HEK293 (cell line): ENCODE results near the gene DGKZ.

ENCODE experiments used
- CTCF ChIA-PET: fragments of 350-600 bp; formaldehyde crosslinking; extraction: SDS; loops from one replicate; lab custom pipeline; 2021; ENCODE audit warnings: antibody characterized with exemption; lab: Yijun Ruan, JAX
- POLR2A ChIA-PET: fragments of 300-600 bp; formaldehyde crosslinking; extraction: SDS; loops from one replicate; lab custom pipeline; 2020; ENCODE audit warnings: antibody characterized with exemption, inconsistent platforms; lab: Yijun Ruan, JAX
- H3K27ac ChIP-seq: fragments of 200-500 bp; sonication (Bioruptor generic); 2 replicates; pipeline ENCODE4 v1.5.1; 2014; ENCODE audit warnings: low read depth, low read length, control low read depth, inconsistent platforms; ENCODE audit errors: extremely low read depth
- H3K36me3 ChIP-seq, 2 experiments: fragments of 200-500 bp in 1 of 2; sonication (Bioruptor generic) in 1 of 2; 1 replicate in 1 of 2; 2 replicates in 1 of 2; pipeline ENCODE4 v1.5.1; 2014 to 2017; ENCODE audit warnings: inconsistent platforms in 2 of 2, low read length in 2 of 2; ENCODE audit not compliant: control insufficient read depth in 2 of 2, insufficient read depth in 1 of 2
- H3K4me1 ChIP-seq: fragments of 200-500 bp; sonication (Bioruptor generic); 2 replicates; pipeline ENCODE4 v1.5.1; 2014; ENCODE audit warnings: mild to moderate bottlenecking, low read length, inconsistent platforms; ENCODE audit not compliant: control insufficient read depth, insufficient read depth
- H3K4me3 ChIP-seq: 2 replicates; pipeline ENCODE4 v1.5.1; 2011; ENCODE audit warnings: low read depth, mild to moderate bottlenecking, control low read depth, low read length, moderate library complexity
- H3K9me3 ChIP-seq: fragments of 200-500 bp; sonication (Bioruptor generic); 2 replicates; pipeline ENCODE4 v1.5.1; 2014; ENCODE audit warnings: low read depth, low read length, inconsistent platforms; ENCODE audit not compliant: control insufficient read depth, insufficient read depth
- BCL11A ChIP-seq: fragments of 450-650 bp; formaldehyde crosslinking; IDR thresholded peaks from 2 replicates; pipeline ENCODE4 v1.5.1; 2016; ENCODE audit warnings: low read depth, missing biosample characterization, missing genetic modification characterization
- GLIS1 ChIP-seq: fragments of 450-650 bp; formaldehyde crosslinking; IDR thresholded peaks from 2 replicates; pipeline ENCODE4 v1.5.1; 2016; ENCODE audit warnings: missing biosample characterization, missing genetic modification characterization
- MYNN ChIP-seq: fragments of 450-650 bp; formaldehyde crosslinking; IDR thresholded peaks from 2 replicates; pipeline ENCODE4 v1.5.1; 2016; ENCODE audit warnings: missing biosample characterization, missing genetic modification characterization, borderline replicate concordance
- SETDB1 ChIP-seq: IDR thresholded peaks from one replicate; pipeline ENCODE4 v1.6.1; 2017; ENCODE audit warnings: mild to moderate bottlenecking, low read length, moderate library complexity, mixed read lengths; ENCODE audit not compliant: insufficient read length
- ZNF175 ChIP-seq: fragments of 450-650 bp; formaldehyde crosslinking; IDR thresholded peaks from 2 replicates; pipeline ENCODE4 v1.5.1; 2016; ENCODE audit warnings: missing biosample characterization, missing genetic modification characterization
- ZNF223 ChIP-seq: fragments of 450-650 bp; formaldehyde crosslinking; IDR thresholded peaks from 2 replicates; pipeline ENCODE4 v1.5.1; 2016; ENCODE audit warnings: missing biosample characterization, missing genetic modification characterization
- ZNF335 ChIP-seq: fragments of 450-650 bp; formaldehyde crosslinking; conservative IDR thresholded peaks from 2 replicates; pipeline ENCODE4 v1.5.1; 2016; ENCODE audit warnings: missing biosample characterization, missing genetic modification characterization
- ZNF549 ChIP-seq: fragments of 450-650 bp; IDR thresholded peaks from 2 replicates; pipeline ENCODE4 v1.5.1; 2018; ENCODE audit warnings: missing biosample characterization, missing genetic modification characterization, mild to moderate bottlenecking, inconsistent platforms, moderate library complexity
- ZNF560 ChIP-seq: fragments of 450-650 bp; formaldehyde crosslinking; IDR thresholded peaks from 2 replicates; pipeline ENCODE4 v1.5.1; 2017; ENCODE audit warnings: missing biosample characterization, missing genetic modification characterization, borderline replicate concordance
- ZNF571 ChIP-seq: fragments of 450-650 bp; formaldehyde crosslinking; IDR thresholded peaks from 2 replicates; pipeline ENCODE4 v1.5.0; 2017; ENCODE audit warnings: missing biosample characterization, missing genetic modification characterization
- ZNF585B ChIP-seq: fragments of 450-650 bp; formaldehyde crosslinking; IDR thresholded peaks from 2 replicates; pipeline ENCODE4 v1.5.1; 2016; ENCODE audit warnings: missing biosample characterization, missing genetic modification characterization
- ZNF600 ChIP-seq: fragments of 450-650 bp; formaldehyde crosslinking; IDR thresholded peaks from 2 replicates; pipeline ENCODE4 v1.5.1; 2016; ENCODE audit warnings: missing biosample characterization, missing genetic modification characterization
- ZNF664 ChIP-seq: fragments of 450-650 bp; formaldehyde crosslinking; IDR thresholded peaks from 2 replicates; pipeline ENCODE4 v1.5.1; 2016; ENCODE audit warnings: missing biosample characterization, missing genetic modification characterization
- ZNF677 ChIP-seq: fragments of 450-650 bp; IDR thresholded peaks from 2 replicates; pipeline ENCODE4 v1.5.0; 2018; ENCODE audit warnings: missing biosample characterization, mild to moderate bottlenecking, missing genetic modification characterization, moderate library complexity
- ZNF747 ChIP-seq: fragments of 450-650 bp; formaldehyde crosslinking; IDR thresholded peaks from 2 replicates; pipeline ENCODE4 v1.5.1; 2016; ENCODE audit warnings: missing biosample characterization, missing genetic modification characterization
- ZNF76 ChIP-seq: fragments of 450-650 bp; formaldehyde crosslinking; IDR thresholded peaks from 2 replicates; pipeline ENCODE4; 2016; ENCODE audit warnings: low read depth, missing biosample characterization, missing genetic modification characterization, borderline replicate concordance
- TF ChIP-seq, protein P1 (sequence below): fragments of 450-650 bp; formaldehyde crosslinking; IDR thresholded peaks from 2 replicates; pipeline ENCODE4 v1.5.1; 2016; ENCODE audit warnings: missing biosample characterization, missing genetic modification characterization
- TF ChIP-seq, protein P2 (sequence below): fragments of 450-650 bp; formaldehyde crosslinking; IDR thresholded peaks from 2 replicates; pipeline ENCODE4 v1.5.1; 2016; ENCODE audit warnings: missing biosample characterization, missing genetic modification characterization

Gene DGKZ

GRCh38 chr11:46346886-46347636, at the start of gene DGKZ (continued):
- TF ChIP-seq MYNN (tag by site-specific recombination) (0 out of 2 replicates have a peak, but pooled peaks have one; percentile 17), ZNF600 (tag by site-specific recombination) (peak; percentile 56), ZNF175 (tag by site-specific recombination) (no peak), ZNF549 (tag by site-specific recombination) (no peak), SETDB1 (no peak), ZNF76 (tag by site-specific recombination) (no peak), ZNF335 (0 out of 2 replicates have a peak, but pooled peaks have one; percentile 20)
- TF ChIP-seq, protein P1, sequence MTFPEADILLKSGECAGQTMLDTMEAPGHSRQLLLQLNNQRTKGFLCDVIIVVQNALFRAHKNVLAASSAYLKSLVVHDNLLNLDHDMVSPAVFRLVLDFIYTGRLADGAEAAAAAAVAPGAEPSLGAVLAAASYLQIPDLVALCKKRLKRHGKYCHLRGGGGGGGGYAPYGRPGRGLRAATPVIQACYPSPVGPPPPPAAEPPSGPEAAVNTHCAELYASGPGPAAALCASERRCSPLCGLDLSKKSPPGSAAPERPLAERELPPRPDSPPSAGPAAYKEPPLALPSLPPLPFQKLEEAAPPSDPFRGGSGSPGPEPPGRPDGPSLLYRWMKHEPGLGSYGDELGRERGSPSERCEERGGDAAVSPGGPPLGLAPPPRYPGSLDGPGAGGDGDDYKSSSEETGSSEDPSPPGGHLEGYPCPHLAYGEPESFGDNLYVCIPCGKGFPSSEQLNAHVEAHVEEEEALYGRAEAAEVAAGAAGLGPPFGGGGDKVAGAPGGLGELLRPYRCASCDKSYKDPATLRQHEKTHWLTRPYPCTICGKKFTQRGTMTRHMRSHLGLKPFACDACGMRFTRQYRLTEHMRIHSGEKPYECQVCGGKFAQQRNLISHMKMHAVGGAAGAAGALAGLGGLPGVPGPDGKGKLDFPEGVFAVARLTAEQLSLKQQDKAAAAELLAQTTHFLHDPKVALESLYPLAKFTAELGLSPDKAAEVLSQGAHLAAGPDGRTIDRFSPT (tag by site-specific recombination), result no peak

DNA sequence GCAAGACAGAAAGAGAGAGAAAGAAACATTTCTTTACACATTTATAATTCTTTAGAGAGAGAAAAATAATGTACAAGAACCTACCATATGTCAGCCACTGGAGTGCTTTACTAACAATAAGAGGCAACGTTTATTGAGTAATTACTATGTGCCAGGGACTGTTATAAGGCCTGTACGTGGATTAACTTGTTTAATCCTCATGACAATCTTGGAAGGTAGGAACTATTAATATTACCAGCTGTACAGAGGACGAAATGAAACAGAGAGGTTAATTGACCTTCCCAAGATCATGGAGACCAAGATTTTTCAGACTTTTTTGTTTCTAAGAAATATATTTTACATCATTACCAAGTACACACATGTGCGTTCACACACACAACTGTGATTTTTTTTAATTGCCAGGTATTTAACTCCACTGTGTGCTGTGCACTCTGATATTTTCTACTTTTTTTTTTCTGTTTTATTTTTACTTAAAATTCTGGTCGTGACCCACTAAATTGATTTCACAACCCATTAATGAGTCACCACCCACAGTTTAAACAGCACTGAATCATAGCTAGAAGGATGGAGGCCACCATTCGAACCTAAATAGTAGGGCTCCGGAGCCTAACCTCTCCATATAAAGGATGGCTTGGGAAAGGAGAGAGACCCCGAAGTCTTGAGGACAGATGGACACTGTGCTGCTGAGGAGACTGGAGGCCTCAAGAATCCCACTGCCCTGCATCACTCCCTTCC, 48.4 kb upstream of the DGKZ start:
- Histone ChIP-seq H3K4me3 (no peak overlapping the region), H3K27ac (no peak overlapping the region), H3K4me1 (no peaks in the 10 kb centered on the region), H3K36me3 (no peaks in the 10 kb centered on the region), H3K9me3 (no peaks in the 10 kb centered on the region)
- ChIA-PET POLR2A (interaction anchor here (1.1 kb wide), 1 partner anchor 55 kb away, joined by 4 read pairs; no protein-coding TSS in a partner anchor), CTCF (interaction anchor here (0.6 to 1.9 kb wide), 10 partner anchors 9 to 61 kb away, joined by 3 to 17 read pairs (median 4); no protein-coding TSS in a partner anchor)
- TF ChIP-seq ZNF677 (tag by site-specific recombination) (no peak), ZNF664 (tag by site-specific recombination) (peak; percentile 68; the same call in 1 of the 2 replicates)

DNA sequence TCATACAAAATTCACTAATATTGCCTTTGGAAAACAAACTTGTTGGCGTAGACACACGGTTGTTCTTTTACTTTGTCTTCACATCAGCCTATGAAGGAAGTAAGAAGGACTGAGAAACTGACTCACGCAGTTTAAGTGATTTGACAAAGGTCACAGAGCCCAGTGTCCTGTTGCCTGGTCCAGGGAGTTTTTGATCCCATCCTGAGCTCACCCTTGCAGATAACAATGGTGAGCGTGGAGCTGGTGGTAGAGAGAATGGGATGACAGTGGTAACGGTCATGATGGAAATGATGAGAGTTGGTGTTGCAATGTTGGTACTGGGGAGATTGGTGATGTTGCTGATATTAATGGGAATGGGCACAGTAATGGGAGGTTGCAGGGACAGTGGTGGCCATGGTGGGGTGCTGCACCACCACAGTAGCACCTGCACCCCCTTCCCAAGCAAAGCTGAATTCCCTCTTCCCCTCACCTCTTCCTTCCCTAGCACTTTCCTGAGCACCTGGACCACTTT, 47.8 kb upstream of the DGKZ start:
- Histone ChIP-seq H3K4me1 (no peaks in the 10 kb centered on the region), H3K9me3 (no peaks in the 10 kb centered on the region), H3K27ac (no peak overlapping the region), H3K36me3 (no peaks in the 10 kb centered on the region), H3K4me3 (no peak overlapping the region)
- CTCF ChIA-PET, result interaction anchor here (0.6 to 1.9 kb wide), 15 partner anchors 9 to 436 kb away, joined by 3 to 17 read pairs (median 4); no protein-coding TSS in a partner anchor
- TF ChIP-seq ZNF747 (tag by site-specific recombination), result no peak
- no peak for TF ChIP-seq GLIS1 (tag by site-specific recombination)
- TF ChIP-seq ZNF223 (tag by site-specific recombination), result 0 out of 2 replicates have a peak, but pooled peaks have one; percentile 45
- TF ChIP-seq, protein P2, sequence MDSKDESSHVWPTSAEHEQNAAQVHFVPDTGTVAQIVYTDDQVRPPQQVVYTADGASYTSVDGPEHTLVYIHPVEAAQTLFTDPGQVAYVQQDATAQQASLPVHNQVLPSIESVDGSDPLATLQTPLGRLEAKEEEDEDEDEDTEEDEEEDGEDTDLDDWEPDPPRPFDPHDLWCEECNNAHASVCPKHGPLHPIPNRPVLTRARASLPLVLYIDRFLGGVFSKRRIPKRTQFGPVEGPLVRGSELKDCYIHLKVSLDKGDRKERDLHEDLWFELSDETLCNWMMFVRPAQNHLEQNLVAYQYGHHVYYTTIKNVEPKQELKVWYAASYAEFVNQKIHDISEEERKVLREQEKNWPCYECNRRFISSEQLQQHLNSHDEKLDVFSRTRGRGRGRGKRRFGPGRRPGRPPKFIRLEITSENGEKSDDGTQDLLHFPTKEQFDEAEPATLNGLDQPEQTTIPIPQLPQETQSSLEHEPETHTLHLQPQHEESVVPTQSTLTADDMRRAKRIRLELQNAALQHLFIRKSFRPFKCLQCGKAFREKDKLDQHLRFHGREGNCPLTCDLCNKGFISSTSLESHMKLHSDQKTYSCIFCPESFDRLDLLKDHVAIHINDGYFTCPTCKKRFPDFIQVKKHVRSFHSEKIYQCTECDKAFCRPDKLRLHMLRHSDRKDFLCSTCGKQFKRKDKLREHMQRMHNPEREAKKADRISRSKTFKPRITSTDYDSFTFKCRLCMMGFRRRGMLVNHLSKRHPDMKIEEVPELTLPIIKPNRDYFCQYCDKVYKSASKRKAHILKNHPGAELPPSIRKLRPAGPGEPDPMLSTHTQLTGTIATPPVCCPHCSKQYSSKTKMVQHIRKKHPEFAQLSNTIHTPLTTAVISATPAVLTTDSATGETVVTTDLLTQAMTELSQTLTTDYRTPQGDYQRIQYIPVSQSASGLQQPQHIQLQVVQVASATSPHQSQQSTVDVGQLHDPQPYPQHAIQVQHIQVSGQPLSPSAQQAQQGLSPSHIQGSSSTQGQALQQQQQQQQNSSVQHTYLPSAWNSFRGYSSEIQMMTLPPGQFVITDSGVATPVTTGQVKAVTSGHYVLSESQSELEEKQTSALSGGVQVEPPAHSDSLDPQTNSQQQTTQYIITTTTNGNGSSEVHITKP, result no peak
- TF ChIP-seq ZNF560 (tag by site-specific recombination), result no peak
- no peak for TF ChIP-seq ZNF571
- no peak for TF ChIP-seq BCL11A
- TF ChIP-seq ZNF585B (tag by site-specific recombination), result no peak
- POLR2A ChIA-PET, result interaction anchor here (1.1 kb wide), 1 partner anchor 56 kb away, joined by 4 read pairs; no protein-coding TSS in a partner anchor
